CD4-positive, alpha-beta T cell treated with Interleukin-12 subunit alpha and Interleukin-12 subunit beta, for 1 hour (primary cell): ENCODE measurements around the gene DIS3L2.

Experiments
- DNase-seq: peaks from one replicate; pipeline ENCODE4 v3.0.0-alpha.2; 2020

The DIS3L2 gene

DNA sequence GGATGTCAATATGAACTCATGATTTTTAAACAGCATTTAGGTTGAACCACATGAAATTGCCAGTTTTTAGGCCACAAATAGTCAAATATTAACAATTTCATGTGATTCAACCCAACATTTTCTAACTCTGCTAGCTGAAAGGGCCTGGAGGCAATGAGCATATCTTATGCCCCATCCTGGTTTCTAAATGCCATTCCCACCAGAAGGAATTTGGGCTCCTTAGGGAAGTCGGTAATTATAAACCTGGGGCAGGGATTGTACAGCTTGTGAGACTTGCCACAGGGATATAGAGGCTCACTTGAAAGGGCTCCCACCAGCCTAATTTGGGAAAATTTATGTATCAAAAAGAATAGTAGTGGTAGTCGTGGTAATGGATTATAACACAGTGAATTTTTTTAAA is 238.7 kb downstream of the DIS3L2 start:
- no peak for DNase-seq

DNA sequence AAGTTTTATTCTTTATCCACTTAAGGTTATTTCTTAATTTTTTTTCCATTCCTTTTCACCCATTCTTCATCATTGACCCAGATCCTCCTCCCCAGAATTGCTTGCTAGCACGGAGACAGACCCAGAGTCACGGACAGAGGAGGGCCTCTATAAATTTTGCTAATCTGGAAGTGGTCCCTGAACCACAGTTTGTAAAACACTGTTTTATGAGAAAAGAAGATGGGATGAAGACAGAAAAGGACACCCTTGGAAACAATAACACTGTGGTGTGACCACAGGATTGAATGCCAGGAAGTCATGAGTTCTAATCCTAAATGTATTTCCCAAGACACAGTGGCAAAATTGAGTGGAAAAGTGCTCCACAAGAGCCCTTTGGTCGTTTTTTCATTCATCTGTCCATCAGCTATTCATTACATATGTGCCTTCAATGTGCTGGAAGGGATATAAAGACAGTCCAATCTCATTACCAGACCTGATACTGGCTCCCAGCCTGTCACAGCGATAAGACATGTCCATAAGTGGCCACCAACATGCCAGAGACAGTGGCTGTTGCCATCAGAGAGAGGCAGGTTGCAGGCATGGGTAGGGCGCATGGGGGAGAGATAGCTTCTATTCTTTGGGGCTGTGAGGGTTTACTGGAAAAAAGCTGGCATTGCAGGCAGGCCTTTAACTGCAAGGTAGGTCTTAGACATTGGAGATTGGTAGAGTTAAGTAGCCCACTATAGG is 241.8 kb downstream of the DIS3L2 start:
- no peak for DNase-seq

DNA sequence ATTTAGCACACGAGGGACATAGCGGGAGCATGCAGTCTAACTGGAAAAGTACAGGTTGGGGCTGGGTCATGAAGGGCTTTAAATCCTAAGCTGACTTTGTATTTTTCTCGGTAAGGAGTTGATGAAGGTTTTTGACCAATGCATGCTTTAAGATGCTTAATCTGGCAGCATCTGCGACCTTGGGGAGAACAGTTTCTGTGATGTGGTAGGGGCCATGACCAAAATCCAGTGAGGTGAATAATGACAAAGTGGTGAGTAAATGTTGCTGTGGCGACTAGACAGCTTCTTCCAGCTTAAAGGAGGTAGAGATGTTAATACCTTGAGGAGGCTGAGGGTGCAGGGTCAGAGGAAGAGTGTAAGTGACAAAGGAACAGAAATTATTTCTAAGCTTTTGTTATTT is 242.4 kb downstream of the DIS3L2 start:
- DNase-seq, result no peak

DNA sequence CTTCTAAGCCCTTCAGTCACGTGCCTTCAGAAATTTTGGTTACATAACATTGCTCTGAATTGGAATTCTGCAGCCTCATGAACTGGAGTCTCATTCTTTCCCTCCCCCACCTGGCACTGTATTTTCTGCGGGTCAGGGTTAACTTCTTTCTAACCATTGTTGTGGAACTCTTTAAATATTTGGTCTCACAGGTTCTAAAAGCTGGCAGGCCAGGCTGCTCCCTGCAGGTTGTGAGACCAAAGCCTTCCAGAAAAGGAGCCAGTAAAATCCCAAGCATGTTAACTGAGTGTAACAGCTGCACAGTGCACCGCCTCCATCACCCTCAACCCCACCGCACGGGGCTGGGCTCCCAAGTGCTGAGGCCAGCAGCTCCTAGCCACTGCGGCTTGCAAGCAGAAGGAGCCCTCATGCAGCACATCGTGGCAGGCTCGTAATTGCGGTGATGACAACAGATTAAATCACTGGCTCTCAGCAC is 243.0 kb downstream of the DIS3L2 start:
- DNase-seq, result no peak

DNA sequence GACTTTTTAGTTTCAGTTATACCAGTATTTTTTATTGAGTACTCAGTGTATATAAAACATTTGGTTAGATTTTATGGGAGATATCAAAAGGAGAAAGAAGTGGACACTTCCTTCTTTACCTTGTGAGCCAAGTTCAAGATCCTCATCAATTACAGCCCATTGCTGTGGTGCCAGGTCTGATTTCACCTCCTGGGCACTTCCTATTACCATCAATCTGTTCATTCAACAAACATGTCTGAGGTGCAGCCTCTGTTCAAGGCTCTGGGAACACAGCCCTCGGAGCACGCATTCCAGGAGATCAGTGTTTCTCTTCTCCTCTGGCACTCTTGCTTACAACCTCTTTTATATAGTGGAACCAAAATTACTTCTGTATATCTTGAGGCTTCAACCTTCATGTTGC is 245.7 kb downstream of the DIS3L2 start:
- DNase-seq, result no peak

DNA sequence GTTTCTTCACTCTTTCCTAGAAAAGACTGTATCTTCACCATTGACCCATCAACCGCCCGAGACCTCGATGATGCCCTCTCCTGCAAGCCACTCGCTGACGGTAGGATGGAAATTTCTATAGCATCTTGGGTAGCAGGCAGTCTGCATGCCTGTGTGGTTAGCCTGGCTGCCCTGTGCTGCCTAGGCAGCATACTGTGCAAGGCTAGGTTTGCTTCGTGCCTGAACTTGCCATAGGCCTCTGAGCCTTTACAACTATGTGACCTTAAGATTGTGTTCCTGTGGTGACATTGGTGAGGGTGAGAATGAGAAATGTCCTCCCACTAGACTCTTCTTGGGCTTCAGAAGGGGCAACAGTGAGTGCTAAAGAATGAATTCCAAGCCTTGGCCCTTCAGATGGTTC is 248.8 kb downstream of the DIS3L2 start:
- no peak for DNase-seq

DNA sequence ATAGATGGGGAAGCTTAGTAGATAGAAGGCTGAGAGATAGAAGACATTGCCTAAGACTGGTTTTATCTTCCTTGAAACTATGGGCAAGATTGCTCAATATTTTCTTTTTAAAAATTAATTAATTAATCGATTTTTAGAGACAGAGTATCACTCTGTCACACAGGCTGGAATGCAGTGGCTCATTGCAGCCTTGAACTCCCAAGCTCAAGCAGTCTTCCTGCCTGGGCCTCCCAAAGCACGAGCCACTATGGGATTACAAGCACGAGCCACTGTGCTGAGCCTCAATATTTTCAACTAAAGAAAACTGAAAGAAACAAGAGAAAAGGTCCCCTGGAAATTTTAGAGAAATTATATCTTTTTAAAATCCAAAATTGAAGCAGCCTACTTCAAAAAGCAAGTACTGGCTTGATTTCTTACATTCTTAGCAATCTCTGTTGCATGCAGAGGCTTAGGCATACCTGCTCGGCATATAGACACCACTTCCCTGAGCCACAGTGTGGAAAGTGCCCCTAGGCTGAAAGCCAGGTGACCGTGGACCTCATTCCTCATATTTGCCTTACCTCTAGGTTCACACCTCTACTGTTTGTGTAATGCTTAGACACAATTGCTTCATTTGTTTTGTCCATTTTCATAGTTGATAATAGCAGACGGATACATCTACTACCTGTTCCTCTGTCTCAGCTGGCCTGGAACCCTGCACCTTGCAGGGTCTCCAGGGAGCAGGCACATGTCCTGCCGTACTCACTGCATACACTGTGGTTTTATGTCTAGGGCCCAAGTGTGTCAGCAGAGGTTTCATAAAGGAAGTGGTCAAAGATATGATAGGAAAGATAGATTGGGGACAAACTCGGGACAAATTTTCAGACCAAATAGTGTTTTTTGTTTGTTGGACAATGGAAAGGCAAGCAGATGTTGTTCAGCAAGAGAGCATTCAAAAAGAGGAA is 250.5 kb downstream of the DIS3L2 start:
- DNase-seq, result no peak

DNA sequence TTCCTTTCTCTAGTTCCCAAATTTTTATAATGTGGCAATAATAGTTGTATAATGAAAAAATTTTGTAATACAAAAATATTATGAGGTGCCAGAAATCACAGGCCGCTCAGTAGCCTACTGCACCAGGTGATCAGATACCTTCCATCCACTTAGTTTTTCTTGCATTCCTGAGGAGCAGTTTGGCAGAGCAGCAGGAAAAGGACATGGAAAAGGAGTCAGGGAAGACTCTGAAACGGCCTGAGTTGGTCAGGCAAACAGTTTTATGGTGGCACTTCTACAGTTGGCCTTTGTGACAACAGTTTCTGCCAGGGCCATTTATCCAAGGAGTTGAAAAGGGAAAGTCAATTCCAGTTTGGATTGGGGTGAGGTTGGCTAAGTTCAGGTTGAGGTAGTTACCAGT is 251.7 kb downstream of the DIS3L2 start:
- DNase-seq, result no peak

DNA sequence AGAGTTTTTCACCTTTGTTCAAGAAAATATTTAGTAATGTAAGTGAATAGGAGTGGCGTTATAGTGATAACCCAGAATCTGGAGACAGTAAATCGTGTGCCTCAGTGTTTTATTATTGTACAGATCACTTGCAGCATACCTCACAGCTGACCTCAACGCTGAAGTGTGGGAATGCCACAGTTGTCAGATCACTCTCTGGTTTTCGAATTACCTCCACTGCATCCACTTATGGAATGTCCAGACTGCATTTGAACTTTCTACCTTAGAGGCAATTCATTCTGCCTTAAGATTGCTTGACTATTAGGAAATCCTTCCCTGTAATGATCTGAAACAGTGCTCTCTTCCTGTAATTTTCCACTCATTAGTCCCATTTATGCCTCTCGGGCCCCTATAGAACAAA is 252.5 kb downstream of the DIS3L2 start:
- no peak for DNase-seq

DNA sequence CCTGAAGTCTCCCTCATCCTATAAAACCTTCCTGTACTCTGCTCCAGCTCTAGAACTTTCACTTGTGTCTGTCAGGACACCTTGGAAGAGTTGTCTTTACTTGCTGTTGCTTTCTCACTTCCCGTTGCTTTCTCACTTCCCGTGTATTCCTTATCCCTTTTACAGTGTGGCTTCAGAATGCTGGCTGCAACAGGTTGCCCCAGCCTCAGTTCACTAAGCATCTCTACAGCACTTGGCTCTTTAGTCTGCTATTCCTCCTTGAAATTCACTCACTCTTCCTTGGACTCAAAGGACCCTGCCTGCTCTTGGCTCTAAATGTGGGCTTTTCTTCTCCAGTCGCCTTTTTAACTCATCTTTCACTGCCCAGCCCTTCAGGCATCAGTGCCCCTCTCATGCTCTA is 254.5 kb downstream of the DIS3L2 start:
- DNase-seq, result no peak

DNA sequence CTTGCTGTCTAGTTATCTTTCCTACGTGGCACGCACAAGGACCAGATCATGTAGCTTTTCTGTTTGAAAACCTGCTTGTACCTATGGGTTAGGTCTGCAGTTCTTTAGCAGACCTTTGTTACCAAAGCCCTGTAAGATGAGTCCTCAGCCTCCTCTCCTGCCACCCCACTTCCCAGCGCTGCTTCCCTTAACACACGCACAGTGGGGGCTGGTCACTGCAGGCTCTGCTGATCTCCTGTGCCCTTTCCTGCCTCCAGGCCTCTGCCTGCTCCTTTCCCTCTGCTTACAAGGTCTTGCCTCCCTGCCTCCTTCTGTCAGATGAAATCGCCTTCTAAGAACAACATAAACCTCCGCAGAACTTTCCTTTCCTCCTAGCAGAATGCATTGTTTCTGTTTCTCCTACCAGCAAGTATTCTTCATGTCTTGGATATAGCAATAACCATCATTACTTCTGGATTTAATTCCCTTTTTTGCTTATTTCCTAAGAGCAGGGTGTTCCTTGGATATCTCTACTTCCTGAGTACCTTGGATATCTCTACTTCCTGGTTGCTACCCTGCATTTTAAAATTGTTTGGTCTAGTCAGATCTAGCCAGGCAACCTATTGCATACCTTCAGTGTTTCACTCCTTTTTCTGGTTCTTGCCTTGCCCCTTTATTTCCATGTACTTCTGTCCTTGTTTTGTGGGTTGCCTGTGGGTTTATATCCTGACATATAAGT is 257.4 kb downstream of the DIS3L2 start:
- DNase-seq, result no peak

DNA sequence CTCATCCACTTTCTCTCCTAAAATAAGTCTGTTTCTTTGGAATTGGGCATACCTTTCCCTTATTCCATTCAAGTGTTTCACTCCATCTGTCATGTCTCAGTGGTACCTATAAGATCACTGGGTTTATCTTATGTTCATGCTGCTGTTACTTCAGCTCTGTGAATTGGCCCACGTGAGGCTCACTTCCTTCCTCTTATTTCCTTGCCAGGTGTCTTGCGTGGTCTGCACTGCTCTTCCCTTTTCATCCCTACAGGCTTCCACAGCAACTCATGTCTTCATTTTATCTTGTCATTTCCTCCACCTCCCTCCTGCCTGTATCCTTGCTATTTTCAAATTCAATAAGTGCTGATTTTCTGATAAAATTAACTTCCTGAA is 258.0 kb downstream of the DIS3L2 start:
- no peak for DNase-seq

DNA sequence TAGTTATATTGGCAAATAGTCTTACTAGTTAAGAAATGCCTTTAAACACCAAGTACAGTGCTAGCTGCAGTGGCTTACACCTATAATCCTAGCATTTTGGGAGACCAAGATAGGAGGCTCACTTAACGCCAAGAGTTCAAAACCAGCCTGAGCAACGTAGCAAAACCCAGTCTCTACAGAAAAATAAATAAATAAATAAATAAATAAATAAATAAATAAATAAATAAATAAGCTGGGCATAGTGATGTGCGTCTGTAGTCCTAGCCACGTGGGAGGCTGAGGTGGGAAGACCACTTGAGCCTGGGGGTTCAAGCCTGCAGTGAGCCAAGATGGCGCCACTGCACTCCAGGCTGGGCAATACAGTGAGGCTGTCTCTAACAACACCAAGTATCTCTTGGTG is 258.4 kb downstream of the DIS3L2 start:
- DNase-seq, result no peak

DNA sequence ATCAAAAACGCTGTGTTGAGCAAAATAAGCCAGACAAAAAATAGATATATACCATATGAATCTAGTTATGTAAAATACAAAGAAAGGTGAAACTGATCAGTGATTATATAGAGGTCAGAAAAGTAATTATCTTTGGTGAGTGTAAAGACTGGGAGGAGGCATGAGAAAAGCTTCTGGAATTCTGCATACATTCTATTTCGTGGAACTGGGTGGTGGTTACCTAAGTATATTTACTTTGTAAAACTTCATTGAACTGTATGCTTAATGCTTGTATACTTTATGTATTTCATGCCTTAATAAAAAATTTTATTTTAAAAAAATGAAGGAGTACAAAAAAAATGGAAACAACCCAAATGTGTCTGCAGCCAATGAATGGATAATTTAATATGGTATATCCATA is 263.9 kb downstream of the DIS3L2 start:
- no peak for DNase-seq

DNA sequence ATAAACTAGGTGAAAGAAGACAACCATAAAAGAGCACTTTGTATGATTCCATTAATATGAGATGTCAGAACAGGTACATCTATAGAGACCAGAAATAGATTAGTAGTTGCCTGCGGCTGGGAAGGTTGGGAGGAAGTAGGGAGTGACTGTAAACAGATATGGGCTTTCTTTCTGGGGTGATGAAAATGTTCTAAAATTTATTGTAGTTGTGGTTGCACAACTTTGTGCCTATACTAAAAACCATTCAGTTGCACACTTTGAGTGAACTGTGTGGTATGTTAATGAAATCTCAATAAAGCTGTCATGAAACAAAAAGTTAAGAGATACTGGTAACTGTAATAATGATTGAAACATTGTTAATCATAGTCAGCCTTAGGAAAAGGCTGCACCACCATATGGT is 264.4 kb downstream of the DIS3L2 start:
- DNase-seq, result no peak

DNA sequence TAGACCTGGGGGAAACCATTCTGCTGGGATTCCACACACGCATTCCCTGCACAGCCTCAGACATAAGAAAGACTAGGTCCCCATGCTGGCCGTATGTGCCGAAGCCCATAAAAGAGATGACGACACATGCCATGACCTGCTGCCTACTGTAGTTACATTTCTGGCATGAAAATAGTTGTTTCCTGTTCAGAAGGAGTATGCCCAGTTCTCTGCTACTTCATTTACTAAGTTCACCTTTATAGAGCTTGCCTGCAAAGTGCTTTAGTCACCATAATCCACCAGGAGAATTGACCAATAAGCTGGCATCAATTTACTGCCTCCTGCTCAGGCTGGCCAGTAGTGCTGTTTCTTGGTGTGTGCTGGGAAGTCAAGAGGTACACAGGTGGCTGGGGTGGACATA is 266.8 kb downstream of the DIS3L2 start:
- DNase-seq, result no peak

DNA sequence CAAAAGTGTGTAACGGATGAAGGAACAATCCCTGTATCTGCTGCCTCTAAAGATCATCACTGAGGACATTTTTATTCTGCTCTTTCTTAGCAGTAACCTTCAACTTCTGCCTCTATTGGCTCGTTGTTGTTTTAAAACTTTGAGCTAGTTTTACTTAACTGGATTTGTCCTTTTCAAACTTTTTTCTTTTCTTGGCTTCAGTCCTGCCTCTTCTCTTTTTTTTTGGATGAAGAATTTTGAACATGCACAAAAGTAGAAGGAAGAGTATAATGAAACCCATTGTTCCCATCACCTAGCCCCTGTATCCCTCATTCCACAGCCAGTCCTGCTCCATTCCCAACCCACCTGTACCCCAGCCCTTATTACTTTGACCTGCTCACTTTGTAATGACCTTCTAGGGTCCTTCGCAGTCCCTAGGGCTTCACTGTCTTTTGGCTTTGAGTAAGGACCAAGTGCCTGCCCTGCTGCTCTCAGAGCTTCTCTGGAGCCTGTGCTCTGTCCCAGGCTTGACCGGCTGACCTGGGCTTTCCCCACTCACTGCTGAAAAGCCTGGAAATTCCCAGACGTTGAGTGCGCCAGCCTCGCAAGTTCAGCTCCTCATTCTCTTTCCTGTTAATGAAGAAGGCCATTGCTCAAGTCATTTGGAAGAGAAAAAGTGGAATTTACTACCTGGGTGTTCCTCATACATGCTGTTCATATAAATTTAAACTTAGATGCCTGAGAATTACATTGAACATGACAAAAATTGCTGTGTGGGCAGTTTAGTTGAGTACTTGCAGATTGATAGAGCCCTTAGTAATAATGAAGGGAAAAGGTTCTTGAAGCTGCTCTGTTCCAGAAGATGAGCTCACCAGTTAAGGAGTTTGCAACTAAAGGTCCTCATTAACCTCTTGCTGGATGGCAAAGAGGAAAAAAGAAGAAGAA is 267.7 kb downstream of the DIS3L2 start:
- DNase-seq, result no peak

DNA sequence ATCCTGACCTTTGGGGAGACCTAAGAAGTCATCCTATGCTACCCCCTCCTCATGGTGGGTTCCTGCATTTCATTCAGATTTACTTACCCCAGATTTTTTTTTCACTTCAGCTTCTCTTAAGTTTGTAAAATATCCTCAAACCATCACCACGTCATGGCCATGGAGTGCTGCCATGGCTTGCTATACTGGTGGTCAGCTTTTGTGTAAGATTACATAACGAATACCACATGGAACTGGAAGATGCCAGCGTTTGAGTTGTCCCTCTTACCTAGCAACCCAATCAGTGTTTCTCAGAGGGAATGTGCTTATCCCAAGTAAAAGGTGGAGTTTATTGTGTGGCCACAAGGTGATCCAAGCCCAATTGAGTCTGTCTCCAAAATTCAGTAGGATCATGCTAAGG is 268.4 kb downstream of the DIS3L2 start:
- DNase-seq, result no peak

DNA sequence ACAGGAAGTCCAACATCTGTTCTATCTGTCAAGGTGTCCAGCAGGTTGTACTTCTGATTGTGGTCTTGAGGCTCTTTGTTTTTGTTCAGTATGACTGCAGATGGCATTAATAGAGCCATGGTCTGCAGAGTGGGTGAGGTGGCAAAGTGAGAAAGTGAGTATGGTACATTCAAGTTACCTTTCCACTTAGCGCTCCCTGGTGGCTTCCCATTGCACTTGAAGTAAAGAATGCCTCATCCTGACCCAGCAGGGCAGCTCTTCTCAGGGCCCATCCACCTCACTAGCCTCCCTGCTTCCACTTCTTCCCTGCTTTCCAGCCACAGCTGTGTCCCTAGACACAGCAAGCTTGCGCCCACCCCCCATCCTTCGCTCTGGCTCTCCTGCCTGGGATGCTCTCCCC is 269.0 kb downstream of the DIS3L2 start:
- DNase-seq, result no peak

DNA sequence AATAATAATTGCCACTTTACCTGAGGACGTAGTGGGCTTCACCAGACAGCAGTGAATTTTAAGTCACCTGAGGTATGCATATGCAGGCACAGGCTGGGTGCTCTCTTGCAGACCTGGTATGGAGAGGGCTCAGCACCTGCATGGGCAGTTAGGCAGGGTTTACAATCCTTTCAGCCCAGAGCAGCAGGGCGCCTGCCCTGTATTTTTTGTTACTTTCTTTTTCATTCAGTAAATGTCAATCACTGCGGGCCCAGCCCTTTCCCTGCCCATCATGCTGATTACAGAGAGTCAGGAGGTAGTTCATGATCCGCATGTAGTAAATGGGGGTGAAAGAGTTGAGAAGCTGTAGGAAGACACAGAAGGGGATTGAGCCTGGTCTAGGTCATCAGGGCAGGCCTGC is 270.0 kb downstream of the DIS3L2 start:
- DNase-seq, result no peak

DNA sequence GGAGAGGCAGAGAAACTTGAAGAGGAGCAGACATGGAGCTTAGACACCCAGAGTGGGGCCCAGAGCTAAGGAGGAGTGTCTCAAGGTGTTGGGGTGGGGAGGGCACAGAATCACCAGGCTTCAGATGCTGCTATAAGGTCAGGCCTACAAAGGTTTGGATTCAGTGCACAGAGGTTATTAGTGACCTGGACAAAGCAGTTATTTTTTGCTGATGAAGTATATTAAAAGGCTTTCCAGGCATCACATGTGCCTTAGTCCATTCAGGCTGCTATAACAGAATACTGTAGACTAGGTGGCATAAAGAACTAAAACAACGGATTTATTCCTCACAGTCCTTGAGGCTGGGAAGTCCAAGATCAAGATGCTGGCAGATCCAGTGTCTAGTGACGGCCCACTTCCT is 271.4 kb downstream of the DIS3L2 start:
- no peak for DNase-seq

DNA sequence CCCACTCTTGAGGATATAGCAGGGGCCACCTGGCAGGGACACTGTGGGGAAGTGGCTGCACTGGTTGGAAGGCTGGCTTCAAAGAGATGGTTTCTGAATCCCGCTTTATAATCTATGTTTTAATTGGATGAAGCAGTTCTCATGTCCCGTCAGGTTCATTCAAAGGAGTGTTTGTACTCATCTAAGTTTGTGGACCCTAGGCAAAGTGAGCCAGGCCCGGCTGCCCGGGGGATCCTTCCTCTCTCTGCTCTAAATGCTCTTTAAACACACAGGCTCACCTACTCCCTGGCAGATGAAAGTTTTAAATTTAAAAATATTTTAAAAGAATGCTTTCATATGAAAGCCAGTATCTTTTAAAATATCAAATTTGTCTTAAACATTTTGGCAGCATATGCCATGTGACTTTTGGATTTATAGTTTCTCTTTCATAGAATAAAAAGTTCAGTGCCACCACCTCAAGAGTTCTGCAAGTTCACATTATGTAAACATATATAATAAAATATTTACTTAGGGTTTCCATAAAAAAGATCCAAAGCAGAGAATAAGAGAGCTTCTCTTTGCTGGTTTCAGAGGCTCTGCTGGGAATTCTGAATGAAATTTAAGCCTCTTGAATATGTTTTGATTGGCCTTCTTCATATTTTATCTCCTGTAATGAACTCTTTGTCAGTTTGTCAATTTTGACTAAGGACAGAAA is 273.6 kb downstream of the DIS3L2 start:
- DNase-seq, result no peak
